OCI-LY1 (cell line): ENCODE measurements around the gene TLL2.

Experiments
- H2AFZ ChIP-seq: fragments of 200-600 bp; sonication (generic), shearing (Covaris generic); 2 replicates; pipeline ENCODE4 v1.6.0; 2014; ENCODE audit warnings: antibody characterized with exemption, mild to moderate bottlenecking, low read length
- H3F3A ChIP-seq: fragments of 200-600 bp; sonication (generic), shearing (Covaris generic); 2 replicates; pipeline ENCODE4 v1.6.0; 2014; ENCODE audit warnings: mild to moderate bottlenecking, antibody characterized with exemption, low read length, moderate library complexity; ENCODE audit not compliant: insufficient read depth
- H3K27ac ChIP-seq: fragments of 200-600 bp; sonication (generic); 2 replicates; pipeline ENCODE4 v1.5.1; 2014; ENCODE audit warnings: low read length, mixed run types, mild to moderate bottlenecking, low read depth; ENCODE audit not compliant: poor library complexity, severe bottlenecking
- H3K27me3 ChIP-seq: fragments of 200-600 bp; sonication (generic); 2 replicates; pipeline ENCODE4 v1.6.0; 2014; ENCODE audit warnings: antibody characterized with exemption, mild to moderate bottlenecking, low read length, moderate library complexity; ENCODE audit not compliant: insufficient read depth
- H3K36me3 ChIP-seq: fragments of 200-600 bp; sonication (generic); 2 replicates; pipeline ENCODE4 v1.6.1; 2014; ENCODE audit warnings: mild to moderate bottlenecking, antibody characterized with exemption, low read length, moderate library complexity, mixed read lengths; ENCODE audit not compliant: insufficient read depth
- H3K4me1 ChIP-seq: fragments of 200-600 bp; sonication (generic); 2 replicates; pipeline ENCODE4 v1.5.1; 2014; ENCODE audit warnings: mild to moderate bottlenecking, low read length, moderate library complexity; ENCODE audit not compliant: insufficient read depth, severe bottlenecking
- H3K4me2 ChIP-seq: fragments of 200-600 bp; sonication (generic), shearing (Covaris generic); 2 replicates; pipeline ENCODE4 v1.6.1; 2014; ENCODE audit warnings: low read length
- H3K4me3 ChIP-seq: fragments of 200-600 bp; sonication (generic); 2 replicates; pipeline ENCODE4 v1.5.1; 2014; ENCODE audit warnings: low read length, low read depth, mild to moderate bottlenecking, mixed read lengths; ENCODE audit not compliant: poor library complexity, severe bottlenecking
- H3K79me2 ChIP-seq: fragments of 200-600 bp; shearing (Covaris generic); 2 replicates; pipeline ENCODE4 v1.6.1; 2016; ENCODE audit warnings: mixed run types, low read length, mixed read lengths; ENCODE audit not compliant: insufficient read depth
- H3K9ac ChIP-seq: fragments of 200-600 bp; sonication (generic), shearing (Covaris generic); 2 replicates; pipeline ENCODE4 v1.6.1; 2014; ENCODE audit warnings: mild to moderate bottlenecking, low read length, mixed read lengths
- H3K9me2 ChIP-seq: fragments of 200-600 bp; sonication (generic), shearing (Covaris generic); 2 replicates; pipeline ENCODE4 v1.6.1; 2014; ENCODE audit warnings: low read depth, mild to moderate bottlenecking, low read length, mixed read lengths
- H3K9me3 ChIP-seq: fragments of 200-600 bp; shearing (Covaris generic); 2 replicates; pipeline ENCODE4 v1.6.1; 2014; ENCODE audit warnings: low read length, mixed read lengths
- H4K20me1 ChIP-seq: fragments of 200-600 bp; sonication (generic), shearing (Covaris generic); 2 replicates; pipeline ENCODE4 v1.6.0; 2016; ENCODE audit warnings: mild to moderate bottlenecking, low read length; ENCODE audit not compliant: insufficient read depth
- CTCF ChIP-seq: fragments of 200-600 bp; sonication (generic), shearing (Covaris generic); IDR thresholded peaks from 2 replicates; pipeline ENCODE4 v1.5.1; 2017; ENCODE audit warnings: mild to moderate bottlenecking, antibody characterized with exemption, low read length, moderate library complexity, mixed read lengths
- EZH2 ChIP-seq: fragments of 200-600 bp; sonication (generic), shearing (Covaris generic); IDR thresholded peaks from 2 replicates; pipeline ENCODE4 v1.8.0; 2017; ENCODE audit warnings: borderline replicate concordance, mixed run types, mild to moderate bottlenecking, antibody characterized with exemption, low read length, moderate library complexity, mixed read lengths

Gene TLL2

GRCh38 chr10:96352582-96352981 lies 161.1 kb downstream of the TLL2 start:
- TF ChIP-seq CTCF (no peak), EZH2 (no peak)
- Histone ChIP-seq H3K79me2 (no peaks in the 10 kb centered on the region), H3K9me2 (no peaks in the 10 kb centered on the region), H3K9ac (no peak overlapping the region), H3K27ac (no peak overlapping the region), H3K4me3 (no peak overlapping the region), H3K9me3 (no peaks in the 10 kb centered on the region), H4K20me1 (no peaks in the 10 kb centered on the region), H2AFZ (no peak overlapping the region), H3K27me3 (no peaks in the 10 kb centered on the region), H3K4me2 (no peak overlapping the region), H3K4me1 (no peaks in the 10 kb centered on the region), H3K36me3 (no peaks in the 10 kb centered on the region), H3F3A (no peaks in the 10 kb centered on the region)

GRCh38 chr10:96352027-96352426 lies 161.7 kb downstream of the TLL2 start:
- Histone ChIP-seq H3K4me1 (no peaks in the 10 kb centered on the region), H2AFZ (no peak overlapping the region), H3K27me3 (no peaks in the 10 kb centered on the region), H3K4me2 (no peak overlapping the region), H3K27ac (no peak overlapping the region), H3K36me3 (no peaks in the 10 kb centered on the region), H3F3A (no peaks in the 10 kb centered on the region), H4K20me1 (no peaks in the 10 kb centered on the region), H3K4me3 (no peak overlapping the region), H3K9ac (no peak overlapping the region), H3K9me2 (no peaks in the 10 kb centered on the region), H3K79me2 (no peaks in the 10 kb centered on the region), H3K9me3 (no peaks in the 10 kb centered on the region)
- TF ChIP-seq EZH2 (no peak), CTCF (no peak)

GRCh38 chr10:96346295-96346694 lies 167.4 kb downstream of the TLL2 start:
- no peaks in the 10 kb centered on the region for H3K79me2 ChIP-seq
- no peaks in the 10 kb centered on the region for H3K9me2 ChIP-seq
- H3K4me1 ChIP-seq, result no peaks in the 10 kb centered on the region
- H3F3A ChIP-seq, result no peaks in the 10 kb centered on the region
- no peaks in the 10 kb centered on the region; the same call in 1 of the 2 replicates for H3K36me3 ChIP-seq
- no peaks in the 10 kb centered on the region for H3K9me3 ChIP-seq
- H3K9ac ChIP-seq, result no peak overlapping the region
- no peak overlapping the region for H3K4me2 ChIP-seq
- no peak overlapping the region for H3K27ac ChIP-seq
- TF ChIP-seq EZH2, result no peak
- TF ChIP-seq CTCF, result no peak
- H2AFZ ChIP-seq, result no peak overlapping the region
- H3K27me3 ChIP-seq, result no peaks in the 10 kb centered on the region
- no peak overlapping the region for H3K4me3 ChIP-seq
- no peaks in the 10 kb centered on the region for H4K20me1 ChIP-seq
